Measurements from ENCODE around the gene NLRX1. TPM values are rescaled to one million over a fixed set of nuclear protein-coding genes. Genes with fewer than 3 reads are reported as not detected.

NLRX1 gene
- total RNA-seq, result 10 to 100 TPM in 4 of 6 experiments, 1 to 10 TPM in 2; 8.1 to 13.2 (median 10.9) TPM
- long read RNA-seq, partial matches to known transcripts, result 1 of 2 reads
- long read RNA-seq, other reads (novel, unspliced or antisense), result 1 of 2 reads

GRCh38 chr11:119168471-119169281 lies at the start of gene NLRX1:
TSS of gene NLRX1 (plus strand) at chr11:119168725. CDS start at chr11:119171404, 2,679 bp downstream.
- TF ChIP-seq CTCF (IDR thresholded peaks at IDR 0.05), result peak; percentile 81 to 85 (median 84)
- TF ChIP-seq POLR2A (IDR thresholded peaks at IDR 0.05), result peak; percentile 87
- no CpG with 5 or more reads among the region's 63 CpGs for WGBS (ENCODE audit: insufficient coverage, low coverage, low lambda C conversion rate, missing lambda C conversion rate)

GRCh38 chr11:119118946-119119345 lies 49.6 kb upstream of the NLRX1 start:
- Histone ChIP-seq H3K9me3 (no peaks in the 10 kb centered on the region), H3K4me3 (no peak overlapping the region), H3K36me3 (peaks cover 0 to 14% (median 3%) of the 10 kb centered on the region in 4 donors), H3K27me3 (no peaks in the 10 kb centered on the region), H3K4me1 (peaks cover 0 to 14% (median 3%) of the 10 kb centered on the region in 4 donors), H3K27ac (no peak overlapping the region)
- intact Hi-C loops (cut with DNase I), result no loop called here
- ATAC-seq, result no peak
- DNase-seq, result no peak
- WGBS (ENCODE audit: insufficient coverage, low coverage, low lambda C conversion rate, missing lambda C conversion rate), result 100% methylated on average over 1 of the region's 1 CpG
- TF ChIP-seq CTCF (IDR thresholded peaks at IDR 0.05), result no peak

More at GRCh38 chr11:119168471-119169281, at the start of gene NLRX1:
- Histone ChIP-seq H3K4me3 (peak within 1 kb of the TSS; percentile 63 to 95 (median 94)), H3K36me3 (no peaks in the 10 kb centered on the region), H3K4me1 (peaks cover 0 to 4% (median 2%) of the 10 kb centered on the region in 4 donors), H3K9me3 (no peaks in the 10 kb centered on the region), H3K27me3 (no peaks in the 10 kb centered on the region), H3K27ac (peak within 1 kb of the TSS; percentile 70 to 95 (median 93))
- peak; percentile 86 to 91 (median 89) for DNase-seq
- ATAC-seq, result peak; percentile 93 to 98 (median 96)
- intact Hi-C loops (cut with DNase I), result no loop called here

GRCh38 chr11:119120639-119121007 lies 47.9 kb upstream of the NLRX1 start:
- TF ChIP-seq CTCF (IDR thresholded peaks at IDR 0.05), result no peak
- no peak for TF ChIP-seq POLR2A (IDR thresholded peaks at IDR 0.05)
- no peak for DNase-seq
- H3K9me3 ChIP-seq, result no peaks in the 10 kb centered on the region
- peak overlapping the region; percentile 56 to 96 (median 90) for H3K4me3 ChIP-seq
- peaks cover 0 to 18% (median 4%) of the 10 kb centered on the region in 4 donors for H3K4me1 ChIP-seq
- no peaks in the 10 kb centered on the region for H3K27me3 ChIP-seq
- no peak for ATAC-seq
- intact Hi-C loops (cut with DNase I), result no loop called here
- peaks cover 0 to 15% (median 0%) of the 10 kb centered on the region in 4 donors for H3K36me3 ChIP-seq
- WGBS (ENCODE audit: insufficient coverage, low coverage, low lambda C conversion rate, missing lambda C conversion rate), result 21% methylated on average over 5 of the region's 5 CpGs
- H3K27ac ChIP-seq, result peak overlapping the region in 2 of 3 donors; percentile 61

GRCh38 chr11:119121008-119121810 lies 47.3 kb upstream of the NLRX1 start, which contains the start of gene HINFP:
TSS of gene HINFP (plus strand) at chr11:119121580. CDS start at chr11:119126945, 5,365 bp downstream.
- H3K4me1 ChIP-seq, result peaks cover 0 to 19% (median 5%) of the 10 kb centered on the region in 4 donors
- H3K27me3 ChIP-seq, result no peaks in the 10 kb centered on the region
- ATAC-seq (peak; percentile 98 to 99 (median 99)), DNase-seq (peak; percentile 100)
- H3K27ac ChIP-seq, result peak within 1 kb of the TSS; percentile 61 to 69 (median 61)
- intact Hi-C loops (cut with DNase I), result no loop called here
- H3K9me3 ChIP-seq, result no peaks in the 10 kb centered on the region
- H3K4me3 ChIP-seq, result peak within 1 kb of the TSS; percentile 90 to 97 (median 96)
- peaks cover 0 to 15% (median 0%) of the 10 kb centered on the region in 4 donors for H3K36me3 ChIP-seq
- no peak for TF ChIP-seq CTCF (IDR thresholded peaks at IDR 0.05)
- peak; percentile 39 for TF ChIP-seq POLR2A (IDR thresholded peaks at IDR 0.05)
- under 1% methylated on average over 21 of the region's 54 CpGs for WGBS (ENCODE audit: insufficient coverage, low coverage, low lambda C conversion rate, missing lambda C conversion rate)

All from right lobe of liver (tissue), 6 donors.